GM13977 (cell line): Measurements from ENCODE around the gene PPP1R1A.

Experiments used
- DNase-seq: peaks from one replicate; pipeline ENCODE4 v3.0.0; 2012; ENCODE audit warnings: low spot score
- CTCF ChIP-seq: IDR thresholded peaks from 2 replicates; pipeline ENCODE4 v1.5.1; 2012; ENCODE audit warnings: mild to moderate bottlenecking, control low read depth; ENCODE audit not compliant: insufficient read depth; ENCODE audit errors: extremely low read depth, missing control alignments
- in situ Hi-C: fragments of 300-500 bp; cut with MboI; formaldehyde crosslinking; loops from one replicate; pipeline ENCODE4 v1.12.0; 2022; ENCODE audit warnings: low sequenced_read_pairs, low pct_unique_long_range_greater_than_20kb, mixed read lengths, inconsistent platforms; ENCODE audit not compliant: unreplicated experiment

PPP1R1A gene

GRCh38 chr12:54611715-54612149 lies 23.3 kb upstream of the PPP1R1A start:
- DNase-seq, result no peak
- TF ChIP-seq CTCF, result no peak
- in situ Hi-C loops, result no loop called here

DNA sequence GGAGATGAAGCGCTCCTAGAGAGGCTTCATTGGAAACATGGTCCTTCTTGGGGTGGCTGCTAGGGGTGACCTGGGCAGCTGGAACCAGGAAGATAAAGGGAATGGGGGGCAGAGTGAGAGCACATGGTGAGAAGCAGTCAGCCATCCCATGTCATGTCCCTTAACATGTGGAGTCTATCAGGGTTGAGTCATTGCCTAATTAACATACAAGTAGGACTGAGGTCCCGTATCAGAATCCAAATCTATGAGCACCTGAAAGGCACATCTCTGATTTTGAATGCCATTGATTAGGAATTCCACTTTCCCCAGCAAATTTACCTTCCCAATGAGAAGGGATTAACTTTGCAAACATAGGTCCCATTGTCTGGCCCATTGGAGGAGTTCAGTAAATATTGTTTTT lies 20.3 kb upstream of the PPP1R1A start:
- no peak for DNase-seq
- no peak for TF ChIP-seq CTCF
- in situ Hi-C loops, result no loop called here

DNA sequence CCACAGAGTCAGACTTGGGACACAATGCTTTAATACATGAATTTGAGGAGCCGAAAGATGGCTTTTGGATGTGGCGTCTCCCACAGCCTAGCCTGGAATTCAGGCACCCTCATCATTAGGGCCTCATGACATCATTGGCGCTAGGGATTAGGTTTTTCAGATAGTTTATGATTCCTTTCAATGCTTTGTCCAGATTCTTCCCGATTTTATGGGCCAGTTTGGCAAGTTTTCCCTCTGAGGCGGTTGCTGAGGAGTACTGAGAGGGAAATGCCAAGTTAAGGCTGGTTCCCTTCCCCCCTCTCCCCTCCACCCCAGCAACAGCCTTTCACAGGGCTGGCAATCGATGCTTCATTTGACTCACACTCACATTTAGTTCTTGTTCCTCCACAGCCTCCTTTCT lies 19.7 kb upstream of the PPP1R1A start:
- no peak for DNase-seq
- in situ Hi-C loops, result no loop called here
- TF ChIP-seq CTCF, result no peak

- no peak for TF ChIP-seq CTCF
- DNase-seq, result no peak
- in situ Hi-C loops, result no loop called here
These were observed 18.1 kb upstream of the PPP1R1A start for GRCh38 chr12:54606556-54606955.

DNA sequence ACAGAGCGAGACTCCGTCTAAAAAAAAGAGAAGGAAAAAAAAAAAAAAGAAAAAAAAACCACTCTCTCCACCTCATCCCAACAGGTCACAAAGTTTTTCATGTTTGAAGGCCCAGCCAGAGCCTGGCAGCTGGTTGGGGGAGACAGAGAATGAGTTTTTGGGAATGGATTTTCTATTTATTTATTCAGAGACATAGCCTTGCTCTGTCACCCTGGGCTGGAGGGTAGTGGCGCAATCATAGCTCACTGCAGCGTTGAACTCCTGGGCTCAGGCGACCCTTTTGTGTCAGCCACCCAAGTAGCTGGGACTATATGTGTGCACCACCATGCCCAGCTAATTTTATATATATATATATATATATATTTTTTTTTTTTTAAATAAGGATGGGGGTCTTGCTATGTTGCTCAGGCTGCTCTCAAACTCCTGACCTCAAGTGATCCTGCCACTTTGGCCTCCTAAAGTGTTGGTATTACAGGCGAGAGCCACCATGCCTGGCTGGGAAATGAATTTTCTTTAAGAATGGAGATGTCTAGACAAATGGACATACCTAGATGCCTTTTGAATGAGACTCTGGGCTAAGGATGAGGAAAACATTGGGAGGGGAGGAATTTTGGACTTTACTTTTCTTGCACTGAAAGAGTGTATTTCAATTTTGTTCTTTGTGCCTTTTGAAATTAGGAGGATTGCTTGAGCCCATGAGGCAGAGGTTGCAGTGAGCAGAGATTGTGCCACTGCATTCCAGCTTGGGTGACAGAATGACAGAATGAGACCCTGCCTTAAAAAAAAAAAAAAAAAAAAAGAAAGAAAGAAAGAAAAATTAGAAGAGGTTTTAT lies 16.9 kb upstream of the PPP1R1A start:
- no peak for TF ChIP-seq CTCF
- no peak for DNase-seq
- in situ Hi-C loops, result no loop called here

GRCh38 chr12:54604436-54604835 lies 16.0 kb upstream of the PPP1R1A start:
- no peak for DNase-seq
- in situ Hi-C loops, result no loop called here
- TF ChIP-seq CTCF, result no peak
